HG03196 (cell line): ENCODE measurements around the gene P3H1.
"Not testable (repeated sequence)": the region's sequence is repeated elsewhere in the genome, so short reads cannot be mapped to it uniquely, and the experiment has no call there.

Experiments used
- ATAC-seq: cut with Tn5 transposase; IDR thresholded peaks from one replicate; pipeline ENCODE4 v1.9.1; 2021; ENCODE audit not compliant: unreplicated experiment

P3H1 gene, protein sequence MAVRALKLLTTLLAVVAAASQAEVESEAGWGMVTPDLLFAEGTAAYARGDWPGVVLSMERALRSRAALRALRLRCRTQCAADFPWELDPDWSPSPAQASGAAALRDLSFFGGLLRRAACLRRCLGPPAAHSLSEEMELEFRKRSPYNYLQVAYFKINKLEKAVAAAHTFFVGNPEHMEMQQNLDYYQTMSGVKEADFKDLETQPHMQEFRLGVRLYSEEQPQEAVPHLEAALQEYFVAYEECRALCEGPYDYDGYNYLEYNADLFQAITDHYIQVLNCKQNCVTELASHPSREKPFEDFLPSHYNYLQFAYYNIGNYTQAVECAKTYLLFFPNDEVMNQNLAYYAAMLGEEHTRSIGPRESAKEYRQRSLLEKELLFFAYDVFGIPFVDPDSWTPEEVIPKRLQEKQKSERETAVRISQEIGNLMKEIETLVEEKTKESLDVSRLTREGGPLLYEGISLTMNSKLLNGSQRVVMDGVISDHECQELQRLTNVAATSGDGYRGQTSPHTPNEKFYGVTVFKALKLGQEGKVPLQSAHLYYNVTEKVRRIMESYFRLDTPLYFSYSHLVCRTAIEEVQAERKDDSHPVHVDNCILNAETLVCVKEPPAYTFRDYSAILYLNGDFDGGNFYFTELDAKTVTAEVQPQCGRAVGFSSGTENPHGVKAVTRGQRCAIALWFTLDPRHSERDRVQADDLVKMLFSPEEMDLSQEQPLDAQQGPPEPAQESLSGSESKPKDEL

DNA sequence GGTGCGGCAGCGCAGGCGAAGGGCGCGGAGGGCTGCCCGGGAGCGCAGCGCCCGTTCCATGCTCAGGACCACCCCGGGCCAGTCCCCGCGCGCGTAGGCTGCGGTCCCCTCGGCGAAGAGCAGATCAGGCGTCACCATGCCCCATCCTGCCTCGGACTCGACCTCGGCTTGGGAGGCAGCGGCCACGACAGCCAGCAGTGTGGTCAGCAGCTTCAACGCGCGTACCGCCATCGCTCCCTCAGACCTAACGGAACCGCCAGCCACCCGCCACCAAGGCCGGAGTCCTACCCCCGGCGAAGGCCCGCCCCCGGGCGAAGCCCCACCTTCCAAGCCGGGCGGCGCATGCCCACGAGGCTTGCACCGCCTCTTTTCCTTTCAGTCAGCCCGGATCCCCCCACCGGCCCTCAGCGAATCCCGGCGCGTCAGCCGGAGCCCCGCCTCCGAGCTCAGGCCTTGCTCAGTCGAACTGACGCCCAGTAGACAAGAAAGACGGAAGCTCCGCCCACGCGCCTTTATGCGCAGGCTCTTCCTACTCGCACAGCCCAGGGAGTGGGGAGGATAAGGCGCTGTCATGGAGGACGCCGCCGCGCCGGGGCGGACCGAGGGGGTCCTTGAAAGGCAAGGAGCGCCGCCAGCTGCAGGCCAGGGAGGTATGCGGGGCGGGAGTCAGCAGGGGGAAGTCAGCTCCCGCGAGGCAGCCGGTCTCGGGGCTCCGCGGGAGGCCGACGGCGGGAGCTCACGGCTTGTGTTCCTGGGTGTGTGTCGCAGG, at the start of gene P3H1, which contains the start of gene C1orf50:
TSS of gene P3H1 (minus strand) at position 288 of the 769 bp plus-strand sequence. CDS start at position 231, 57 bp downstream.
TSS of gene C1orf50 (plus strand) at position 509 of the 769 bp plus-strand sequence. CDS start at position 572, 63 bp downstream.
- peak; percentile 87 for ATAC-seq

DNA sequence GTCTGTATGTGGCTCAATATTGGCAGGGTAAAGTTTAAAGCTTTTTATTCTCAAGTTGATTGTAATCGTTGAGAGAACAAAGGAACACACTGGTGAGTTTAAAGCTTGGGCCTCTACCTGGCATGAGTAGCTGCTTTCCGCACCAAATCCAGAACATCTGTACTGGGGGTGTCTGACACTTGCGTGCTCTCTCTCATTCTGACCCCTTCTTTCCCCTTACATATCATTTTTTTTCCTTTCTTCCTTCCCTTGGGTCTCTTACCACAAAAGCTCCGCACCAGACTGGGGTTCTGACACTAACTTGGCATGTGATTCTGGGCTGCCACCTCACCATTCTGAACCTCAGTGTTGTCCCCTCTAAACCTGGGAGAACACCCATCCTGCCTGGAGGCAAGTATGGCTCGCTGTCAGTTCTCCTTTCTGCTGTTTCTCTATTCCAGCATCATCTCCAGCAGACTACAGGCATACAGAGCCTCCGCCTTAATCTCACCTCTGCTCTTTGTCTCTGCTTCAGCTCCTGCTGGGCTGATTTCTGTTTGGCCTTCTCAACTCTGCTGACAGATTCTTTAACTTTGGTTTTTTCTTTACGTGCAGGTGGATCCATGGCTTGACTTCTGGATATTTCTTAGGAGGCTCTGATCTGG, 49.2 kb upstream of the P3H1 start:
- ATAC-seq: peak; percentile 5

DNA sequence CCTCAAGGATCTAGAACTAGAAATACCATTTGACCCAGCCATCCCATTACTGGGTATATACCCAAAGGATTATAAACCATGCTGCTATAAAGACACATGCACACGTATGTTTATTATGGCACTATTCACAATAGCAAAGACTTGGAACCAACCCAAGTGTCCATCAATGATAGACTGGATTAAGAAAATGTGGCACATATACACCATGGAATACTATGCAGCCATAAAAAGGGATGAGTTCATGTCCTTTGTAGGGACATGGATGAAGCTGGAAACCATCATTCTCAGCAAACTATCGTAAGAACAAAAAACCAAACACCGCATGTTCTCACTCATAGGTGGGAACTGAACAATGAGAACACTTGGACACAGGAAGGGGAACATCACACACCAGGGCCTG, 48.0 kb upstream of the P3H1 start:
- not testable (repeated sequence) for ATAC-seq

DNA sequence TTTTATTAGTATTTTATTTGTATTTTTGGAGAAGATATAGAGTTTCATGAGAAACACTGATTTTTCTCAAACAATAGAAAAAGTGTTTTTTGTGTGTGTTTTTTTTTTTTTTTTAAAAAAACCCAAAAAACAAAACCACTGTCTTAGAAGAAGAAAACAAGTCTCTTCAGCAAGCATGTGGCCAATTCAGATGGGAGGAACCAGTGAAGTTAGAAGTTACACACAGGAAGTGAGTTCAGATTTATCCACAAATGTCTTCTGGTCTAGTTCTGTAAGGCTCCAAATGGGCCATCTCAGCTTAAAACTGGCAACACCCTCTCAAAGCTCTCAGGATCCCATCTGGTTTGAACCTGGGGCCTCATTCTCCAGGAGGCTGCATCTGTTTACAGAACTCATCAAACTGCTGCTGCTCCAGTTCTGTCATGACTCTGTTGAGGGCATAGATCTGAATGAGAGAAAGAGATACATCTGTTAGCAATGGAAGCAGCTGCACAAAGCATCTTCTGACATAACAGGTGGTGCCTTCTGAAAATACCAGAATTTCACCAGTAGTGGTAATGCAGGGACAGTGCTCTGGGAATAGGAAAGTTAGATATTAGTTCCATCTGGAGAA, 40.3 kb upstream of the P3H1 start:
- no peak for ATAC-seq

DNA sequence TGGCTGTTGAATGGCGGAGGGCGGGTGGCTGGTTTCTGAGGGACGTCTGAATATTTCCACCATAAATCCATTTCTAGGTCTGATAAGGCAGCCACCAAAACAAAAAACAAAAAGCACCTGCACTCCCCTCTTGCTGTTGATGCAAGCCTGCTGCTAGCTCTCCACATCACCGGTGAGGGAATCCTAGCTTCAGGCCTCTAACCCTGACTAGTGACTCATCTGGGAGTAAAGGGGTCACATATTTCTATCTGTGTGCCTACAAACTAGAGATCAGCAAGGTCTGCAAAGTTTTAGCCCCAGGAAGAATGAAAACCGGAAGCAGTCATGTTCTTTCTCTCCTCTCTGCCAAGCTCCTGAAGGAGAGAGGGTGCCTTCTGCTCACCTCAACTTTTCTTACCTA, 39.8 kb upstream of the P3H1 start:
- no peak for ATAC-seq

DNA sequence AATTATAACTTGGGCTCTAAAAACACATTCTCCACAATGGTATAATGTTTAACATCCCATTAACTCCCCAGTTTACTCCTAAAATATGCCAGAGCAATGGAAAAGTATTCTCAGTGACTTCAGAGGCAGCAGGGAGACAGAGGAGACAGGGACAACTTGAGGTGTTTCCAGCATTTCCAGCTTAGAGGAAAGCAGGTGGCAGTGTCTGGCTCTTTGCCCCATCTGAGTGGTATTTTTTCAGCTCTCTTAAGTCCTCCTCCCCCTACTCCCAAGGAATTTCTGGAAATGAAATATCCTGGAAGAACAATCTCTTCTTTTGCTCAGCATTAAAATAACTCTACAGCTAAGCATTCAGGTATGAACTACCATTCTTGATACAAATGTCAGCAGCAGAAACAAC, 39.3 kb upstream of the P3H1 start:
- no peak for ATAC-seq

DNA sequence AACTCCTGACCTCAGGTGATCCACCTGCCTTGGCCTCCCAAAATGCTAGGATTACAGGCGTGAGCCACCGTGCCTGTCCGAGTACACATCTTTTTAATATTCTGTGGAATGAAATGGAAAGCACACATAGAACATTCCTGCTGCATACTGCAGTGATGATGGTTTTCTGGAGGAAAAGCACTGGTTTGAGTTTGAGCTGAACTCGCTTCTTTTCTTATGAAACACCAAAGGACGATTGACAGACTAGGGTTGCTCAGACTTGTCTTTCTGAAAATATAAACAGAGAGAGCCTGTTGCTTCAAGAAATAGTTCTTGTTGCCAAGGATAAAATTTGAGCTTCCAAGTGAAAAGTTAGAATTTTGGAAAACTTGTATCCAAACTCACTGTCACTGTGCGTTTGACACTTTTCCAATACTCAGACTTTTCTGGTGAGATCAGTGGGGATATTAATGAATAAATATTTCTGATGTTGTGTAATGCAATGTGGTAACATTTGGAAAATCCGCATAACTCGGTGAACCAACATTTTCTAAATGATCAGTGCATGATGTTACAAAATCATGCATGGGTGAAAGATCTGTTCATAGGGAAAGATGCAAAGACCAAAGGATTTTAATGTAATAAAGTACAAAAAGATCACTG, 35.1 kb upstream of the P3H1 start:
- no peak for ATAC-seq

DNA sequence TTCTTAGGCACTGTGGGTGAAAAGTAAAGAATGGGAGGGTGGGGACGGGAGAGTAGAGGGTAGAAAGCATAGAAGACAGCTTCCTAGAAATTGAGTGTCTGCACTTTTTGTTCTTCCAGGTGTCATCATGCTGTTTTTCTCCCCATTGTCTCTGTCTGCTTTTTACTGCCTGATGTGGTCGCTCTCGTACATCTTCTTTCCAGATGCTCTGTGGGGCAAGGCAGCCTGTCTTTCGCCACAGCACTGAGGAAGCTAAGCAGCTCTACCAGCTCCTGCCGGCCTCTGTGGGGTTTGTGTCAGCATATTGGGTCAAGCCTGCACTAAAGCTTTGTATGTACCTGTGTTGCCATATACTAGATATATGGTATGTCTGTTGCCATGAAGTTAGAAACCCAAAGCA, 31.2 kb upstream of the P3H1 start:
- no peak for ATAC-seq

DNA sequence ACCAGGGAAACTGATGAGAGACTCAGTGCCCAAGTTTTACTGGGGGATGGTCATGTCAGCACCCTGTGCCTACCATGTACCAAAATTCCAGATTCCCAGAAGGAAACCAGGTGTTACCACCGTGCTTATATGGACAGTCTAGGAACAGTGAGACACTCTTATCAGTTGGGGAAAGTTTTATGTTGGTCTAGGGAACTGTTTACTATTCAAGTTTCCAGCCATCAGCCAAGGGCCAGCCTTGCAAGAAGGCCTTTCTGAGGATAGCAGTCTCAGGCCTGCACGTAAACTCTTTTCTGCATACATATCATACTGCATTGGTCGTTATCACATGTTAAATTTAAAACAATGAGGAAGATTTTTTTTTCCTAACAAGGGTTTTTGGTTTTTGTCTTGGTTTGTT, 30.6 kb upstream of the P3H1 start:
- no peak for ATAC-seq

DNA sequence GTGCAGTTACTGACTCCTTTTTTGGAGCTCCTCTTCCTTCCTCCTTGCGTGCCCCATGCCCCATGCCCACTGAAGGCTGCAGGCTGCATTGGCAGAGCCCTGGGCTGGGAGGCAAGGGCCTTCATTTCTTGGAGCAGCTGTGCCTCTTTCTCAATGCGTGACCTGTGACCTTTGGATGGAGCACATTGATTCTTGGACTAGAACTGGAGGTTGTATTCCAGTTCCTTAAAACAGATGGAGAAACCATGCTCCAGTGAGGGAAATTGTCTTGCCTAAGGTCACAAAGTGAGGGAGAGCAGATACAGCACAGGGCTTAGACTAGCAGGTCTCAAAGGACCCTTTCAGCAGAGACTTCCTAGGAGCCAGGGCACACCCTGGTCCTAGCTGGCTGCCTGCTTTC, 27.0 kb upstream of the P3H1 start:
- ATAC-seq: no peak

DNA sequence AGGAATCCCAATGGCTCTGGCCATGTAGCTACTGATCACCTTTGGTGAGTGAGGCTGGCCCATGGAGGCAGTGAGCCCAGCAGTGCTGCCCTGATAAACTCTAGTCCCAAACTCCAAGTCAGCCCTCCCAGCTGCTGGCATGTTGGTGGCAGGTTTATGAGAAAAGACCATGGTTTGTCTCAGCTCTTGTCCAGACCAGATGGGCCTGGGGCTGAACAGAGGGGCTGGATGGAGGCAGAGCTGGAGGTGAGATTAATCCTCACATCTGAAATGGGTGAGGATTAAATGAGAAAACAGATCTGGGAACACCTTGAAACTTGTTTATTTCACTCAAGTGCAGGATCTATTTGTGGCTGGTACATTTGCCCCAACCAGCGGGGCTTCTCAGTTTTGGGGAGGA, 21.2 kb upstream of the P3H1 start:
- ATAC-seq: no peak

DNA sequence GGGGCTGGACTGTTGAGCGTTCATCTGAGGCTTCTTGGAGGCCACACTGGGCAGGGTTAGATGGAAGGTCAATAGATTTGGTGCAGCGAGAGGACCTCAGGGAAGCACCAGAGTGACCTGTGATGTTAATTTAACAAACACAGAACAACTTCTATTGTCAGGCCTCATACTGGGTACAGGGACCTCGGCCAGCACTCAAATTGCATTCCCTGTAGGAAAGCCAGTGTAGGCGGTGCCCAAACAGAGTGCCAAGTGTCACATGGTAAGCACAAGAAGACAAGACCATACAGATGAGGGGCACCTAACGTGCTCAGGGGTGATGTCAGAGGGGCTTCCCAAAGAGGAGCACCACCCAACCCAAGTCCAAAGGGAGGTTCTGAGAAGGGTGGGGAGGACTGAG, 19.3 kb upstream of the P3H1 start:
- ATAC-seq: no peak

DNA sequence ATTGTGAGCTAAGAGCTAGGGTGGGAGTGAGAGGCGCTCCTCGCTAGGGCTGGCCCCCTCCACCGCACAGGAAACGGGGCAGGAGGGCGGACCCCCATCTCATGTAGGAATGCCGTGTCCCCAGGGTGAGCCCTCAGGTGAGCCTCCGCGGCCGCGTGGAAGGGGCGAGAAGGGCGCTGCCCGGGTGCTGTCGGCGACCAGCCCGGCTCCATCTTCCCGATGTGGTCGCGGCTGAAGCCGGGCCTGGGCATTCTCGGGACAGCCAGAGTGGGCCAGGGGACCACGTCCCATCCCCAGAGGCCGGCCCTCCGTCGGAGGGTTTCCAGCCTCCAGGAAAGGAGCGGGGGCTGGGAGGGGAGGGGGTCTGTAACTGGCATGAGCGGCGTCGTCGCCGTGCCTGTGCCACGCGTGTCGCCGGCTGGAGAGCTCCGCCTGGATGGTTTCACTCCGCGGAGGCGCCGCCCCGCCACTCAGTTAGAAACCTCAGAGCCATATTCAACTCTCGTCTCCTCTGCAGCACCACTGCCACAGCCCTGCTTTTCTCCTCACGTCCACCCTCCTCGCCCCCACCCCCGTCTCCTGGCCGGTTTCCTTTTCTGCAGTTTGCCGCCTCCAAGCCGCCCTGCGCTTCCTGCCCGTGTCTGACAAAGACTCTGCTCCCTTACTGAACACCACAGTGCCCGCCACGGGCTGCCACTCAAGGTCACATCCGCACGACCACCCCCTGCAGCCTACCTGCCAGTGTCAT, 18.3 kb upstream of the P3H1 start, which contains the start of gene TMEM269:
TSS of gene TMEM269 (plus strand) at position 46 of the 748 bp plus-strand sequence. CDS start 4,903 bp downstream, outside the sequence.
- ATAC-seq: no peak

DNA sequence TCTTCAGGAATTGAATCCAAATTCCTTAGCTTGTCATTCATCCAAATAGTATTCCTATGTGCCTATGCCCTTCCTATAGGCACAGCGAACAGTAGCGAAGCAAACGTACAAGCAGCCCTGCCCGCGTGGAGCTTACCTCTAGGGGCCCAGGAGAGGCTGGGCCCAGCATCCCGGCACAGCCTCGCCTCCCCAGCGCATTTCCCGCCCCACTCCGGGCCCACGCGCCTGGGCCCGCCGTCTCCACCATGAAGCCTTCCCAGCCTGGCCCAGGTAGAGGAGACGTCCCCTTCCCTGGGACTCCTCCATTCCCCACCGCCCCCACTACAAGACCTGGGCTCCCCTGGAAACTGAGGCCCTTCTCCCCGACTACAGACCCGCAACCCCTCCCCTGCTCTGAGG, 17.7 kb upstream of the P3H1 start:
- no peak for ATAC-seq

DNA sequence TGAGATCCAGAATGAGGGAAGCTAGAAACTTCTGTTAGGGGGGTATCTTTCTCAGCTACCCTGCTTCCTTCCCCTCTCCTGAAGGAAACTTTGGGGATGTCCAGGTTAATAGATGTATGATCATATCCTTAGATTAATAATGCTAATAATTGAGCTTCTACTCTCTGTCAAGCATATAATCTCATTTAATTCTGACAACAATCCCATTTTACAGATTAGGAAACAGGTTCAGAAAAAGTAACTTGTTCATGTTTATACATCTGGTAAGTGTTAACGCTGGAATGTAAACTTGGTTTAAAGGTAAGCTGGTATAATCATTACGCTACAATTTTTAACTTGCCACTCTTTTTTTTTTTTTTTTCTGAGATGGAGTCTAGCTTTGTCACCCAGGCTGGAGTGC, 16.3 kb upstream of the P3H1 start:
- no peak for ATAC-seq

DNA sequence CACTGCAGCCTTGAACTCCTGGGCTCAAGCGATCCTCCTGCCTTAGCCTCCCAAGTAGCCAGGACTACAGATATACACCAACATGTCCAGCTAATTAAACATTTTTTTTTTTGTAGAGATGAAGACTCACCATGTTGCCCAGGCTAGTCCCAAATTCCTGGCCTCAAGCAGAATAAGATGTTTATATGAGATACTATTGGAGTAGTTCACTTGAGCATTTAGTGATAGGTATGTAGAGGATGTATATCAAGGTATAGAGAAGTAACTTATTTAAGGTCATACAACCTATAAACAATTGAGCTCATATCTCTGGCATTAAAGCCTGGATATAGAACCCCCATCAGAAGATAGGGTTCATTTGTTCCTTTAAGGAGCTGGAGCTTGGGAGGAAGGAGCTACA, 13.3 kb upstream of the P3H1 start:
- ATAC-seq: no peak

DNA sequence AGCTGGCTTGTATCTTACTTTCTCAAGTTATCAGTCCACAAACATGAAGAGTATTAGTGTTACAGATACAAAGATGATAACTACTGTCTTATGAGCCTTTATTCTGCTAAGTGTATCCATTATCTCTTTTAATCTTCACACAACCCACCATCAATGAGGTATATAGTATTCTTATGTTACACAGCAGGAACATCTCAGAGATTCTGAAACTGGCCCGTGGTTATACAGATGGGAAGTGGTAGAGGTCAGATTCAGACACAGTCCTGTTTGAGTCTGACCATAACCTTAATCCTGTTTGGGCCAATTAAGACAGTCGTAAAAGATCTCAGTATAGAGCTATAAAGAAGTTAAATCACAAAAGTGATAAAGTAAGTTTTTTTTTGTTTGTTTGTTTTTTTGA, 12.9 kb upstream of the P3H1 start:
- no peak for ATAC-seq

DNA sequence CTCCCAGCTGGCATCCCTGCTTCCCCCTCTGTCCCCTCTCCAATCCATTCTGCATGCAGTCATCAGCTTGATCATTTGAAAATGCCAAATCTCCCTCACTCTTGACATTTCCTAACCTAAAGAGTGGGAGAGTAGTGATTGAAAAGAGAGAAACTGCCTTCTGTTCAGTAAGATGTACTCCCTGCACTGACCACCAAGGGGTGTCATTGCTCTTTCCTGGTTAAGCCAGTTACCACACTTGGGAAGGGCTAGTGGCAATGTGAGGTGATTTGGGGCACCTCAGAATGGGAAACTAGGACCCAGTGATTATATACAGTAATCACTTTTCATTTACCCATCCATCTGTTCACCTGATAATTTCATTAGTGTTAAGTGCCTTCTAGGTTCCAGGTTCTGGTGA, 11.0 kb upstream of the P3H1 start:
- ATAC-seq: no peak

DNA sequence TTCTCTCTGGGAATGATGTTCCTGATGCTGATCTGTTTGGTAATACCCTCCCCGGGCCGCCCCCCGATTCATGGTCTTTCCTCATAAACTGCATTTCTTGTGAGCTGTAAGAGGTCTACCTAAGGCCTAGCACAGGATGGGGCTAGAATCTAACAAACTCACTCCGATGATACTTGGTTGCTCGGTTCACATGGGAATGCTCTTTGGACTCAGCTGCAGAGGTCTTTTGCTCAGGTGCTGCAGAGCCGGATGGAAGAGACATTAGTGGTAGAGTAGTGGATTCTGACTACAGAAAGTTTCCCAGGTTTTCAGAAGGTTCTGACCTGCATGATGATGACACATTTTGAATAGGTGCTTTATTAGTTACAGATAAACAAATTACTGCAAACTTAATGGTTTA, 9.7 kb upstream of the P3H1 start:
- no peak for ATAC-seq
